HepG2 (cell line): Measurements from ENCODE around the gene TTPAL. TPM values are rescaled to one million over a fixed set of nuclear protein-coding genes. Genes with fewer than 3 reads are reported as not detected.

ENCODE experiments used
- ATAD3A ChIP-seq: sonication (generic); formaldehyde crosslinking; IDR thresholded peaks from 2 replicates; pipeline ENCODE4 v1.4.0; 2020; ENCODE audit warnings: missing genetic modification reagents
- DNMT3B ChIP-seq: conservative IDR thresholded peaks from 2 replicates; pipeline ENCODE4 v1.6.1; 2016; ENCODE audit warnings: missing biosample characterization, control low read depth
- ETV6 ChIP-seq: sonication (generic); formaldehyde crosslinking; conservative IDR thresholded peaks from 2 replicates; pipeline ENCODE4 v1.4.0; 2020; ENCODE audit warnings: missing genetic modification reagents
- HINFP ChIP-seq: sonication (generic); formaldehyde crosslinking; IDR thresholded peaks from 2 replicates; pipeline ENCODE4 v1.4.0; 2020; ENCODE audit warnings: low read depth, mild to moderate bottlenecking, missing genetic modification reagents
- HNRNPK ChIP-seq: fragments of 200-400 bp; formaldehyde crosslinking; IDR thresholded peaks from 2 replicates; pipeline ENCODE4 v1.6.1; 2018; ENCODE audit warnings: low read length, low read depth, moderate library complexity, mild to moderate bottlenecking; ENCODE audit not compliant: poor library complexity, severe bottlenecking
- HOXA3 ChIP-seq: sonication (generic); formaldehyde crosslinking; IDR thresholded peaks from 2 replicates; pipeline ENCODE4 v1.5.0; 2020; ENCODE audit warnings: missing genetic modification reagents
- MTERF4 ChIP-seq: sonication (generic); formaldehyde crosslinking; IDR thresholded peaks from 2 replicates; pipeline ENCODE4 v1.8.0; 2023; ENCODE audit warnings: mild to moderate bottlenecking, missing genetic modification reagents
- RFX1 ChIP-seq: fragments of 450-650 bp; IDR thresholded peaks from 2 replicates; pipeline ENCODE4 v1.6.1; 2017
- SIN3B ChIP-seq: fragments of 150-350 bp; IDR thresholded peaks from 2 replicates; pipeline ENCODE4 v1.6.1; 2014; ENCODE audit warnings: low read length
- SKI ChIP-seq: fragments of 450-650 bp; IDR thresholded peaks from one replicate; pipeline ENCODE4 v1.6.1; 2018; ENCODE audit warnings: mild to moderate bottlenecking; ENCODE audit not compliant: partially characterized antibody
- SPEN ChIP-seq: sonication (generic); formaldehyde crosslinking; IDR thresholded peaks from 2 replicates; pipeline ENCODE4 v1.5.1; 2020; ENCODE audit warnings: low read depth, mild to moderate bottlenecking, missing genetic modification reagents
- TGIF2 ChIP-seq: IDR thresholded peaks from 2 replicates; pipeline ENCODE4 v1.6.1; 2016; ENCODE audit warnings: control low read depth, missing compliant biosample characterization
- ZBTB10 ChIP-seq: sonication (generic); formaldehyde crosslinking; IDR thresholded peaks from 2 replicates; pipeline ENCODE4 v1.4.0; 2020; ENCODE audit warnings: missing genetic modification reagents, borderline replicate concordance
- ZNF136 ChIP-seq: sonication (generic); formaldehyde crosslinking; IDR thresholded peaks from 2 replicates; pipeline ENCODE4 v1.8.1; 2022; ENCODE audit warnings: low read depth, mild to moderate bottlenecking, moderate library complexity, missing genetic modification reagents
- ZNF230 ChIP-seq: sonication (generic); formaldehyde crosslinking; IDR thresholded peaks from 2 replicates; pipeline ENCODE4 v1.4.0; 2020; ENCODE audit warnings: mild to moderate bottlenecking, missing genetic modification reagents
- ZNF275 ChIP-seq: sonication (generic); formaldehyde crosslinking; IDR thresholded peaks from 2 replicates; pipeline ENCODE4 v1.8.0; 2022; ENCODE audit warnings: missing genetic modification reagents, mild to moderate bottlenecking, inconsistent platforms, borderline replicate concordance
- ZNF34 ChIP-seq: sonication (generic); formaldehyde crosslinking; IDR thresholded peaks from 2 replicates; pipeline ENCODE4 v1.4.0; 2020; ENCODE audit warnings: mild to moderate bottlenecking, missing genetic modification reagents, borderline replicate concordance
- ZNF580 ChIP-seq: IDR thresholded peaks from 2 replicates; pipeline ENCODE4 v1.6.1; 2016; ENCODE audit warnings: low read depth, borderline replicate concordance
- ZNF598 ChIP-seq: sonication (generic); formaldehyde crosslinking; IDR thresholded peaks from 2 replicates; pipeline ENCODE4 v1.5.1; 2020; ENCODE audit warnings: mild to moderate bottlenecking, missing genetic modification reagents, borderline replicate concordance
- ZNF704 ChIP-seq: sonication (generic); formaldehyde crosslinking; IDR thresholded peaks from 2 replicates; pipeline ENCODE4 v1.8.1; 2023; ENCODE audit warnings: mild to moderate bottlenecking, inconsistent platforms, moderate library complexity, missing genetic modification reagents, borderline replicate concordance
- ZSCAN21 ChIP-seq: sonication (generic); formaldehyde crosslinking; IDR thresholded peaks from 2 replicates; pipeline ENCODE4 v1.8.0; 2022; ENCODE audit warnings: mild to moderate bottlenecking, missing genetic modification reagents, moderate library complexity, borderline replicate concordance
- polyA plus RNA-seq, 8 experiments: library from polyadenylated mRNA; depleted of rRNA in 3 of 8; stranded (reverse) in 7 of 8; unstranded in 1 of 8; fragments of >200 nt; fragmentation: Illumina TruSeq in 4 of 8; extraction: Trizol in 4 of 8; gene quantifications; 2 replicates each; pipeline versions ENCODE4 v1.2.1 to v1.2.3, GENCODE V29; 2011 to 2016; ENCODE audit warnings: low read depth in 4 of 8, missing spikeins in 1 of 8, mixed read lengths in 1 of 8; ENCODE audit not compliant: insufficient read depth in 1 of 8
- total RNA-seq, 5 experiments: library from RNA; depleted of rRNA; stranded (reverse); fragments of >200 nt; fragmentation: Illumina TruSeq; extraction: Trizol; gene quantifications; 2 replicates each; pipeline ENCODE4 v1.2.3, GENCODE V29; 2016; ENCODE audit warnings: low read depth in 1 of 5

The TTPAL gene
- total and polyA plus RNA-seq, 2 of the 13 experiments (the other 11 are each of a cell fraction or from before 2014, with no cell fraction given): 4.3 to 18.8 TPM

- no peak for TF ChIP-seq HINFP (CRISPR knock-in tag)
- TF ChIP-seq SKI: no peak
- TF ChIP-seq ETV6 (CRISPR knock-in tag): 0 out of 2 replicates have a peak, but pooled peaks have one; percentile 21
- TF ChIP-seq ZNF230 (CRISPR knock-in tag): no peak
- TF ChIP-seq ZNF580: 0 out of 2 replicates have a peak, but pooled peaks have one; percentile 14
- no peak; the same call in 1 of the 2 replicates for TF ChIP-seq ZNF136
- 0 out of 2 replicates have a peak, but pooled peaks have one; percentile 32 for TF ChIP-seq SPEN
- TF ChIP-seq ZNF34 (CRISPR knock-in tag): no peak
- TF ChIP-seq HOXA3 (CRISPR knock-in tag): peak; percentile 40; the same call in 1 of the 2 replicates
- TF ChIP-seq SIN3B: no peak
- TF ChIP-seq ZNF598 (CRISPR knock-in tag): peak; percentile 70; the same call in 1 of the 2 replicates
- TF ChIP-seq MTERF4 (CRISPR knock-in tag): no peak
- TF ChIP-seq ZNF704: no peak
- TF ChIP-seq ZBTB10 (CRISPR knock-in tag): 0 out of 2 replicates have a peak, but pooled peaks have one; percentile 27
- TF ChIP-seq TGIF2 (CRISPR knock-in tag): 0 out of 2 replicates have a peak, but pooled peaks have one; percentile 29
- no peak for TF ChIP-seq ATAD3A (CRISPR knock-in tag)
- no peak for TF ChIP-seq ZNF275 (CRISPR knock-in tag)
- TF ChIP-seq ZSCAN21 (CRISPR knock-in tag): 0 out of 2 replicates have a peak, but pooled peaks have one; percentile 4
- no peak for TF ChIP-seq HNRNPK
- no peak for TF ChIP-seq DNMT3B (CRISPR knock-in tag)
- 0 out of 2 replicates have a peak, but pooled peaks have one; percentile 3 for TF ChIP-seq RFX1
Measured at GRCh38 chr20:44442298-44443070, 33.2 kb upstream of the TTPAL start (continued).
